Brain pericyte (primary cell): ENCODE measurements around the gene IFNA14.
"Not testable (repeated sequence)": the region's sequence is repeated elsewhere in the genome, so short reads cannot be mapped to it uniquely, and the experiment has no call there.

Experiments used
- DNase-seq: peaks from one replicate; pipeline ENCODE4 v3.0.0-alpha.2; 2012; ENCODE audit warnings: low read depth, low spot score

The IFNA14 gene

GRCh38 chr9:21213411-21214326 is 26.1 kb downstream of the IFNA14 start:
- not testable (repeated sequence) for DNase-seq

- not testable (repeated sequence) for DNase-seq
Measured at GRCh38 chr9:21212160-21212559, 27.6 kb downstream of the IFNA14 start.

GRCh38 chr9:21210782-21211181 is 29.0 kb downstream of the IFNA14 start:
- DNase-seq = not testable (repeated sequence)

- no peak for DNase-seq
Measured at GRCh38 chr9:21210311-21210710, 29.5 kb downstream of the IFNA14 start.

GRCh38 chr9:21207043-21207442 is 32.8 kb downstream of the IFNA14 start, which contains the start of gene IFNA10:
Gene IFNA10 (minus strand): TSS chr9:21207143. CDS start chr9:21207097, 46 bp downstream.
- not testable (repeated sequence) for DNase-seq

GRCh38 chr9:21205204-21205603 is 34.6 kb downstream of the IFNA14 start:
- DNase-seq = no peak

GRCh38 chr9:21202105-21202504 is 37.7 kb downstream of the IFNA14 start, which contains the start of gene IFNA7:
Gene IFNA7 (minus strand): TSS chr9:21202205. CDS start chr9:21202165, 40 bp downstream.
- not testable (repeated sequence) for DNase-seq

GRCh38 chr9:21194867-21195776 is 44.7 kb downstream of the IFNA14 start:
- not testable (repeated sequence) for DNase-seq
